ENCODE measurements around the gene WDR90. TPM values are rescaled to one million over a fixed set of nuclear protein-coding genes. Genes with fewer than 3 reads are reported as not detected.

The WDR90 gene
- total RNA-seq, 1 donor from 2014 or later = 102 TPM

Other genes with a start within 250 kb of the WDR90 start
- gene DECR2, start 247.5 kb upstream of the WDR90 start, total RNA-seq (ENCODE audit: low replicate concordance) = 21.5 and 22.1 TPM in 2 replicates
- gene RAB11FIP3, start 223.7 kb upstream of the WDR90 start, total RNA-seq (ENCODE audit: low replicate concordance) = 43.4 and 52.1 TPM in 2 replicates
- 50.1 and 52.3 TPM in 2 replicates for gene CAPN15, start 121.7 kb upstream of the WDR90 start, total RNA-seq (ENCODE audit: low replicate concordance)
- gene PRR35, start 89.0 kb upstream of the WDR90 start, total RNA-seq (ENCODE audit: low replicate concordance) = 0.12 TPM in 2 replicates
- gene NHLRC4, start 82.4 kb upstream of the WDR90 start, total RNA-seq (ENCODE audit: low replicate concordance) = 0.52 and 1.4 TPM in 2 replicates
- gene PIGQ, start 79.4 kb upstream of the WDR90 start, total RNA-seq (ENCODE audit: low replicate concordance) = 58.2 and 83.5 TPM in 2 replicates
- gene RAB40C, start 59.3 kb upstream of the WDR90 start, total RNA-seq (ENCODE audit: low replicate concordance) = 21.4 and 26.5 TPM in 2 replicates
- gene WFIKKN1, start 18.4 kb upstream of the WDR90 start, total RNA-seq (ENCODE audit: low replicate concordance) = 0.71 and 9.0 TPM in 2 replicates
- gene METTL26, start 13.1 kb upstream of the WDR90 start, total RNA-seq (ENCODE audit: low replicate concordance) = 74.4 and 77.0 TPM in 2 replicates
- 36.8 and 39.1 TPM in 2 replicates for gene MCRIP2, start 7.5 kb upstream of the WDR90 start, total RNA-seq (ENCODE audit: low replicate concordance)
- gene RHOT2, start 18.8 kb downstream of the WDR90 start, total RNA-seq (ENCODE audit: low replicate concordance) = 146 and 163 TPM in 2 replicates
- gene RHBDL1, start 26.3 kb downstream of the WDR90 start, total RNA-seq (ENCODE audit: low replicate concordance) = 2.2 and 2.7 TPM in 2 replicates
- gene STUB1, start 31.0 kb downstream of the WDR90 start, total RNA-seq (ENCODE audit: low replicate concordance) = 74.7 and 80.3 TPM in 2 replicates
- gene JMJD8, start 35.0 kb downstream of the WDR90 start, total RNA-seq (ENCODE audit: low replicate concordance) = 63.3 and 65.2 TPM in 2 replicates
- 18.2 and 21.0 TPM in 2 replicates for gene WDR24, start 41.0 kb downstream of the WDR90 start, total RNA-seq (ENCODE audit: low replicate concordance)
- gene FBXL16, start 56.4 kb downstream of the WDR90 start, total RNA-seq (ENCODE audit: low replicate concordance) = 3.9 and 4.3 TPM in 2 replicates
- gene METRN, start 65.8 kb downstream of the WDR90 start, total RNA-seq (ENCODE audit: low replicate concordance) = 37.0 and 97.1 TPM in 2 replicates
- 33.5 and 34.8 TPM in 2 replicates for gene ANTKMT, start 71.8 kb downstream of the WDR90 start, total RNA-seq (ENCODE audit: low replicate concordance)
- 1.2 and 3.9 TPM in 2 replicates for gene CCDC78, start 77.1 kb downstream of the WDR90 start, total RNA-seq (ENCODE audit: low replicate concordance)
- 5.6 and 8.5 TPM in 2 replicates for gene HAGHL, start 77.7 kb downstream of the WDR90 start, total RNA-seq (ENCODE audit: low replicate concordance)
- 41.4 and 44.5 TPM in 2 replicates for gene CIAO3, start 91.6 kb downstream of the WDR90 start, total RNA-seq (ENCODE audit: low replicate concordance)
- gene MSLN, start 111.4 kb downstream of the WDR90 start, total RNA-seq (ENCODE audit: low replicate concordance) = 0.77 and 0.81 TPM in 2 replicates
- gene RPUSD1, start 139.0 kb downstream of the WDR90 start, total RNA-seq (ENCODE audit: low replicate concordance) = 23.7 and 26.6 TPM in 2 replicates
- 53.4 and 105 TPM in 2 replicates for gene CHTF18, start 139.3 kb downstream of the WDR90 start, total RNA-seq (ENCODE audit: low replicate concordance)
- not detected in 2 replicates for gene GNG13, start 151.4 kb downstream of the WDR90 start, total RNA-seq (ENCODE audit: low replicate concordance)